GM21576 (cell line): ENCODE data around the gene EREG.
"Not testable (repeated sequence)": the region's sequence is repeated elsewhere in the genome, so short reads cannot be mapped to it uniquely, and the experiment has no call there.

ENCODE experiments used
- ATAC-seq: cut with Tn5 transposase; IDR thresholded peaks from one replicate; pipeline ENCODE4 v1.9.1; 2021; ENCODE audit warnings: mild to moderate bottlenecking, moderate library complexity; ENCODE audit not compliant: unreplicated experiment

Gene EREG

GRCh38 chr4:74340421-74340820, 24.5 kb upstream of the EREG start:
- ATAC-seq, result not testable (repeated sequence)

GRCh38 chr4:74344031-74344430, 20.9 kb upstream of the EREG start:
- ATAC-seq, result no peak

- ATAC-seq, result no peak
Observed at GRCh38 chr4:74353858-74354257, 11.1 kb upstream of the EREG start.

- no peak for ATAC-seq
Observed at GRCh38 chr4:74357965-74358364, 7.0 kb upstream of the EREG start.

- ATAC-seq, result no peak
Observed at GRCh38 chr4:74361671-74362070, 3.3 kb upstream of the EREG start.

GRCh38 chr4:74362347-74362746, 2.6 kb upstream of the EREG start:
- ATAC-seq, result no peak

- ATAC-seq, result no peak
Observed at GRCh38 chr4:74364256-74364651, 691 bp upstream of the EREG start.

GRCh38 chr4:74365761-74366160, 816 bp downstream of the EREG start:
- no peak for ATAC-seq

GRCh38 chr4:74366367-74366911, 1.5 kb downstream of the EREG start:
- ATAC-seq, result no peak

GRCh38 chr4:74367656-74368290, 2.8 kb downstream of the EREG start:
- ATAC-seq, result no peak

GRCh38 chr4:74368596-74368995, 3.7 kb downstream of the EREG start:
- no peak for ATAC-seq

- no peak for ATAC-seq
Observed at GRCh38 chr4:74369855-74370254, 4.9 kb downstream of the EREG start.

GRCh38 chr4:74370912-74371311, 6.0 kb downstream of the EREG start:
- peak; percentile 89 for ATAC-seq

GRCh38 chr4:74374128-74374527, 9.2 kb downstream of the EREG start:
- no peak for ATAC-seq

GRCh38 chr4:74374561-74375327, 9.8 kb downstream of the EREG start:
- ATAC-seq, result no peak

GRCh38 chr4:74375824-74376426, 11.0 kb downstream of the EREG start:
- no peak for ATAC-seq

- peak; percentile 64 for ATAC-seq
Observed at GRCh38 chr4:74376888-74377483, 12.0 kb downstream of the EREG start.

- ATAC-seq, result no peak
Observed at GRCh38 chr4:74377714-74378113, 12.8 kb downstream of the EREG start.

GRCh38 chr4:74378573-74378972, 13.6 kb downstream of the EREG start:
- no peak for ATAC-seq

GRCh38 chr4:74379912-74380311, 15.0 kb downstream of the EREG start:
- no peak for ATAC-seq

GRCh38 chr4:74385386-74385785, 20.4 kb downstream of the EREG start:
- no peak for ATAC-seq
